DMS 273 treated with DMSO at 0.1 percent for 48 hours (cell line): ENCODE measurements around the gene NRN1L.
"Not testable (repeated sequence)": the region's sequence is repeated elsewhere in the genome, so short reads cannot be mapped to it uniquely, and the experiment has no call there.

ENCODE experiments used
- DNase-seq: peaks from one replicate; lab custom pipeline; 2025; lab: John Stamatoyannopoulos, UW

NRN1L gene

DNA sequence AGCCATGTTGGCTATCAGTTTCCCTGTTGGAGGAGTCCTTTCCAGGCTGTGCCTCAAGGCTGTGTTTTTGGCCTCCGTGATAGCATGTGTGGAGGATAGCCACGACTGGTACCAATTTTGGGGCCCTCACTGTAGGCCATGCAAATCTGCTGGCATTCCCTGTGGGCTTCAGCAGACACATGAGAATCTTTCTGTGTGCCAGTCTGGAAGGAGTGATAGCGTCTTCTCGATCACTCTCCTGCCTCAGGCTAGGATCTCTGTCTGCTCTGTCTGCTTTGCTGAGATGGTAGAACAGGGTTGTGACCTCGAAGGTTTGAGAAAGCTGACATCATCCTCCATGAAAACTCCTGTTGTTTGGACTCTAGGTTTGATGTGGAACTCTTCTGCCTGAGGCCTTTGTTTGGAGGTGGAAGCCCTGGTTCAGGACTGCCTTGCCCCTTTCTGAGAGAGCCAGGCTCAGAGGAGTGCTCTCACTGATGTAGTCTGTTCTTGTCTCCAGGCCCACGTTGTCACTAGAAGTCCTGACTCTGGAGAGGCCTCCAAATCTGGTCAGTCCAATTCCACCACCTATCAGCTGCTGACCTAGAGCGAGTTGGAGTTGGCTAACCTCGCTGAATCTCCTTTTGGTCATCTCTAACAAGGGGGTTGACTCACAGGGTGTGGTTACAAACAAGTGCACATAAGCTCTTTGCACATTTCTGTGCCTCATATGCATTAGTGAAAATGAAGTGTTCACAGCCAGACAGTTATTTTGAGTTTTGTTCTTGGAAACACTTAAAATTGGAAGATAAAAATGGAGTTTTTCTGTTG is 23.9 kb upstream of the NRN1L start:
- no peak for DNase-seq

DNA sequence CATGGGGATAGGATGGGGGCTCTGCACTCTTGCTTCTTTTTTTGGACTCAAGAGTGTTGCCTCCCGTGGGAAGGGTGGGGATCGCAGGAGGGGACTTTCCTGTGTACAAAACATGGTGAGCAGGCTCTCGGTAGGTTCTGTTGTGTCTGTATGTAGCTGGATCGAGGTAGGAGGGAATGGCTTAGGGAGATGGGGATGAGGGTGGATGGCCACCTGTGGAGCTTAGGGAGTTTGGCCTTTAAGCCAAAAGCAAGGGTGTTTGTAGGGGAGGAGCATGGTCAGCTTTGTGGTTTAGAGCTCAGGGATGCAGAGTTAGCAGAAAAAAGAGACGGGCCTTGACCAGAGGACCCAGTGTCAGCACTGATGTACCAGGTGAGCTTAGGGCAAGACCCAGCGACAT is 22.8 kb upstream of the NRN1L start:
- DNase-seq: no peak

- DNase-seq: no peak
These were observed 21.8 kb upstream of the NRN1L start for GRCh38 chr16:67862623-67863583.

- DNase-seq: not testable (repeated sequence)
These were observed 20.6 kb upstream of the NRN1L start for GRCh38 chr16:67864044-67864443.

GRCh38 chr16:67864594-67864993 is 20.1 kb upstream of the NRN1L start:
- no peak for DNase-seq

GRCh38 chr16:67865318-67865717 is 19.4 kb upstream of the NRN1L start:
- DNase-seq: no peak

- DNase-seq: no peak
These were observed 16.4 kb upstream of the NRN1L start for GRCh38 chr16:67868290-67868689.

GRCh38 chr16:67869653-67870052 is 15.0 kb upstream of the NRN1L start:
- DNase-seq: no peak

DNA sequence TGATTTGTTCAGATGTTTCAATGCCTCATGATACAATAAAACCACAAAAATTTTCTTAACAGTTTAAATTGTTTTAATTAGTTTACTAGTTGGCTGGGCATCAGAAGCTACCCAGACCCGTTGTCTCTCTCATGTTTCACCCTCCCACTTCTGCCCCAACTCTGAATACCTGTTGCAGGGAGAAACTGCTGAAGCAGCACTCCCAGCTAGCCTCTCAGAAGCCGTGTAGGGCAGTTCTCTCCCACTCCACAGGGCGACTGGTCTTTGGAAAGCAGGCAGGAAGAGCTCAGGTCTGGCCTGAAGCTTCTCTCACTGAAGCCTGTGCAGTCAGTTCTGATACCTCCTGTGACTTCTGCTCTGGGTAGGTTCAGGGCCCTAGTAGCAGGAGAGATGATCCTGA is 13.4 kb upstream of the NRN1L start:
- no peak for DNase-seq

- no peak for DNase-seq
These were observed 12.5 kb upstream of the NRN1L start for GRCh38 chr16:67872131-67872630.

- no peak for DNase-seq
These were observed 11.9 kb upstream of the NRN1L start, which contains the start of gene EDC4 for GRCh38 chr16:67872631-67873434. TSS of gene EDC4 (plus strand) at chr16:67873052. CDS start at chr16:67873262, 210 bp downstream.

DNA sequence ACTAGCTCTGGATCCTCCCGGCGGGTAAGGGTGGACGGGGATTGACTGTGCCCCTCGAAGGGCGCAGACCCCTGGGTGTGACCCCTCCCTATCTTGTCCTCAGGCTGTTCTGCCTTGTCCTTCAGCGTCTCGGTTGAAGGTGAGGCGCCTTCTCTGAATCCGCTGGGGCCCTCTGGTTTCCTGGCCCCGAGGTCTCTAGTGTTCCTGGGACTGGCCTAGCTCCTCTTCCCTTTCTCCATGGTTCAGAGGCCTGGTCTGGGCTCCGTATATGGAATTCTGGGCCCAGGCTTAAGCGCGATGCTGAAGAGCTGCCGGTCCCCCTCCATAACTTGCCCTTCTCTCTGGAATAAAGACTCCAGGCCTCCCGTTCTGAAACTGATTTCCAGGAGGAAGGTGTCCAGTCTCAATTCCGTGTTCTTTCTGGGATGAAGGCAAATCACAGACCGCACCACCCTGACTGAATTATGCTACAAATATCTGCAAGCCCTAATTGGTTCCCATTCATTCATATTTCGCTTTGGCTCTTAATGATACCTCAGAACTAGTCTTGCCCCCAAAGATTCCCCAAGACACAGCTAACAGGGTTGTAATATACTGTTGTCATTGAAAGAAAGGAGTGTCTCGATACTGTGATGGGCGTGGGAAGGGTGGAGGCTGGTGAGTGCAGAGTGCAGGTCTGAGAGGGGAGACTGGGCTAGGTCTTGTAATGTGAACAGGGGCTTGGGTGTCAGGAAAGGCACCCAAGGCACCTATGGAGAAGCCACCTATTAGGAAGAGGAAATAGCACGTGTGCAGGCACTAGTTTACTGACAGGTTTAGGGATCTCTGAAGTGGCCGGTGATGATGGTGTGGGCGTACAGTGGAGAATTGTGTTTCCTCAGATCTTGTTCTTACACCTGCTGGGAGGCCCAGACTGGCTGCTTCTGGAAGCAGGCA is 11.0 kb upstream of the NRN1L start:
- DNase-seq: no peak

GRCh38 chr16:67874372-67874771 is 10.3 kb upstream of the NRN1L start:
- DNase-seq: no peak

GRCh38 chr16:67877064-67877463 is 7.6 kb upstream of the NRN1L start:
- DNase-seq: no peak

GRCh38 chr16:67878232-67878631 is 6.5 kb upstream of the NRN1L start:
- no peak for DNase-seq

GRCh38 chr16:67878846-67879245 is 5.8 kb upstream of the NRN1L start:
- DNase-seq: no peak

GRCh38 chr16:67879462-67879861 is 5.2 kb upstream of the NRN1L start:
- DNase-seq: no peak

DNA sequence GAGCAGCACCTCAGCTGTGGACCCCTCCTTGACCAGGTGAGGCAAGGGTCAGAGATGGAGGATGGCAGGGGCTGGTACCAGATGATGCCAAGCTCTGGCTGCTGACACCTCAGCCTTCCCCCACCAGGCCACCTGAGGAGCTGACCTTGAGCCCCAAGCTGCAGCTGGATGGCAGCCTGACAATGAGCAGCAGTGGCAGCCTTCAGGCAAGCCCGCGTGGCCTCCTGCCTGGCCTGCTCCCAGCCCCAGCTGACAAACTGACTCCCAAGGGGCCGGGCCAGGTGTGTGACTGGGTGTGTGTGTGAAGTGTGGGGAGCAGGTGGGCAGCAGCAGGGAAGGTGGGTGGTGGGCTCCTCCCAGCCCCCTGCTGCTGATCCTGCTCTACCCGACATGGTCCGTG is 4.7 kb upstream of the NRN1L start:
- no peak for DNase-seq

- DNase-seq: no peak
These were observed 4.1 kb upstream of the NRN1L start for GRCh38 chr16:67880584-67880983.

GRCh38 chr16:67881621-67882161 is 3.0 kb upstream of the NRN1L start:
- no peak for DNase-seq
